GM21390 (cell line): ENCODE measurements around the gene ARPC1B.
"Not testable (repeated sequence)": the region's sequence is repeated elsewhere in the genome, so short reads cannot be mapped to it uniquely, and the experiment has no call there.

Experiments
- ATAC-seq: cut with Tn5 transposase; IDR thresholded peaks from one replicate; pipeline ENCODE4 v1.9.1; 2021; ENCODE audit not compliant: unreplicated experiment

Gene ARPC1B

DNA sequence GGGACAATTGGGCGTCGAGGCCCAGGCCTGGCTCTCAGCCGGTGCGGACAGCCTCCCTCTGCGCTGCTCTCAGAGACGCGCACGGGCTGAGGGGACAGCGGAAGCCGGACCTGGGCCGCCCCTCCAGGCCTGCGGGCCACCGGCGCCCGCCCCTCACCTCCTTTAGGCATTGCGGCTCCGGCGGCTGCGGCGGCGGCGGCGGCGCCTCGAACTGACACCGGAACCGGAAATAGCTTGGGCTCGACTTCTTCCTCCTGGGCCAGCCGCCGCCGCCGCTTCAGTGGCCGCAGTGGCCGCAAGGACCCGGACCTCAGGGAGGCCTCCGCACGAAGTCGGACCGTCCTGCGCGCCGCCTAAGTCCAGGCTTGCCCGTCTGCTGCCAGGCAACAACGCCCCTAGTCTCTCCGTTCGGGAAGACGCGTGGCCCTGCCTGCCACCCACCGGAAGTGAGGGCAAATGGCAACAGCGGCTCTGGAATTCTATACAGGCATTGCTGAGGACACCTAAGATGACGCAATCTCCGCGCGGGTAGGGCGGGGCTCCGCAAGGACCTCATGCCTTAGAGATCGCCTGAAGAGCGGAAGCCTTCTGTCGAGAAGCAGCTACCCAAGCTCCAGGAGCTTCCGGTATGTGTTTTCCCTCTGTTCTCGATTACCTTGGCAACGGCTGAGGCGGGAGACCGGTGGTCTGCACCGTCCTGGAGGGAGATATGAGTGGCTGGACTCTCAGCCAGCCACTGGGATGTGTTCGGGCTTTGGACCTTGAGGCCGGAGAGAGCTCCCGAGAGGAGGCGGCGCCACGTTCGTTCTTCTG is 34.1 kb downstream of the ARPC1B start, which contains the start of the genes BUD31 and PDAP1:
BUD31 (plus strand) TSS at position 591 of the 813 bp plus-strand sequence. CDS start 2,124 bp downstream, outside the sequence.
PDAP1 (minus strand) TSS at position 219 of the 813 bp plus-strand sequence; CDS start at position 170, 49 bp downstream.
- peak; percentile 74 for ATAC-seq

DNA sequence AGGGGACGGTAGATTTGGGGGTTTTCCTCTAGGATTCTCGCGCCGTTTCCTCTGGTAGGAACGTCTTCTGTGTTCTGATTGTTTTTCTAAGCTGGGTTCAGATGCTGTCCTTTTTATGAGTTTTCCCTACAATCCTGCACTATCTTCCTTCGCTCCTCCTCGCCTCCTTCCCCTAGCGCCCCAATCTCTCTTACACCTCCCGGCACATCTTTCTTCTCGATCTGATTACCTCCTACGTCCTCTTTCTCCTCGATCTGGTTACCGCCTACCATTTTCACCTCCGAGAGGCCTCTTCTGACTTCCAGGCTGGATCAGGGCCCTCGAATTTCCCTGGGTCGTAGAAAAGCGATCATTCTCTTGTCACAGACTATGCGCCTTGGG is 34.7 kb downstream of the ARPC1B start:
- peak; percentile 16 for ATAC-seq

DNA sequence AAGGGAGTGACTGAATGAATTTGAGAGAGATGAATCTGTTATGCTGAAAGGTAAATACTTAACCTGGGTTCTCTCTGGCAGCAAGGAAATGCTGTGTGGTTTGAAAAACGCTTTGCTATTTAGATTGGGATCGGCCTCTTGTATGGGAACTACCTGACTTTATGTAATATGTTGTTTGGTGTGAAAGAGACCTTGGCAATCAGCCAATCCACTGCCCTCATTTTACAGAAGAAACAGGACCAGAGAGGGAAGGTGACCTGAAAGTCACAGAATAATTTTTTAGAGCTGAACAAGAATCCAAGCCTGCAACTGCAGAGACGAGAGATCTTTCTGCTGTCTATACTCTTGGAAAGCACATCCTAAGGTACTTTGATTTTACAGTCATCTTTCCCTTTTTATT is 35.3 kb downstream of the ARPC1B start:
- no peak for ATAC-seq

DNA sequence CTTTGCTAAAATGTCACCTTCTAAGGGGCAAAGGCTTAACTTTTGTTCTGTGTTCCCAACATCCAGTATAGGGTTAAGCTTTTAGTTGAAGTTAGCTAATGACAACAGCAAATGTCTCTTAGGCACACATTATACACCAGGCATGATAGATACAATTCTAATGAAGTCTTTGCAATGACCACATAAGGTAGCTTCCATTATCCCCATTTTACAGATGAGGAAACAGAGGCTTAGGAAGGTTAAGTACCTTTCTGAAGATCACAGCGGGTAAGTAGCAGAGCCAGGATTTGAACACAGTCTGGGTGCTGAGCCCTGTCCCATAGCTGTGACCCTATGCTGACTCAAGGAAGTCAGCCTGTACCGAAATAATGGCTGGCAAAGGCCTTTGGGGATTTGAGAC is 36.1 kb downstream of the ARPC1B start:
- ATAC-seq = no peak

DNA sequence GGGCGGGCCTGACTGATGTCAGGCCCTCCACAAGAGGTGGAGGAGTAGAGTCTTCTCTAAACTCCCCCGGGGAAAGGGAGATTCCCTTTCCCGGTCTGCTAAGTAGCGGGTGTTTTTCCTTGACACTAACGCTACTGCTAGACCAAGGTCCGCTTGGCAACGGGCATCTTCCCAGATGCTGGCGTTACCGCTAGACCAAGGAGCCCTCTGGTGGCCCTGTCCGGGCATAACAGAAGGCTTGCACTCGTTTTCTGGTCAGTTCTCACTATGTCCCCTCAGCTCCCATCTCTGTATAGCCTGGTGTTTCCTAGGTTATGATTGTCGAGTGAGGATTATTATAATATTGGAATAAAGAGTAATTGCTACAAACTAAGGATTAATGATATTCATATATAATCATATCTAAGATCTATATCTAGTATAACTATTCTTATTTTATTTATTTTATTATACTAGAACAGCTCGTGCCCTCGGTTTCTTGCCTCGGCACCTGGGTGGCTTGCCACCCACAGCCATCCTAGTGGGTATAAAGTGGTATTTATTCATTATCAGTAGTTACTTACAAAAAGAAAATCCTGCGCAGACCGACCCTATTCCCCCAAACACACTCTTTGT is 41.1 kb downstream of the ARPC1B start:
- ATAC-seq = not testable (repeated sequence)

DNA sequence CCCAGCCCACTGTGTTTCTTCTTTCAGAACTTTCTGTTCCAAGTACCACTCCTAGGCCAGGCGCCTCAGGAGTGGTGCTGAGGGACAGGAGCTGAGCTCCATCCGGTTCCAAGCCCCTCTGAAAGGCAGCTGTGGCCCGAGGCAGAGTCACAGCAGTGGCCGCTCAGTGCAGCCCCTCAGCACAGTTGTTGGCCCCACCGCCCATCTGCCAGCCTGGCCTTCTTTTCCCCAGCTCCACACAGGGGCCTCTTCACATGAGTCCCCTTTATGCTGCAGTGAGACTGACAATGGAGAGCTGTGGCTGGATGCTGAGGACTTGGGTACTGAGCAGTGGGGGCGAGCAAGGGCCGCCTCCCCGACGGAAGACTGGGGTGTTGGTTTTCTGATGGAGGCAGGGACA is 43.7 kb downstream of the ARPC1B start:
- ATAC-seq = no peak

DNA sequence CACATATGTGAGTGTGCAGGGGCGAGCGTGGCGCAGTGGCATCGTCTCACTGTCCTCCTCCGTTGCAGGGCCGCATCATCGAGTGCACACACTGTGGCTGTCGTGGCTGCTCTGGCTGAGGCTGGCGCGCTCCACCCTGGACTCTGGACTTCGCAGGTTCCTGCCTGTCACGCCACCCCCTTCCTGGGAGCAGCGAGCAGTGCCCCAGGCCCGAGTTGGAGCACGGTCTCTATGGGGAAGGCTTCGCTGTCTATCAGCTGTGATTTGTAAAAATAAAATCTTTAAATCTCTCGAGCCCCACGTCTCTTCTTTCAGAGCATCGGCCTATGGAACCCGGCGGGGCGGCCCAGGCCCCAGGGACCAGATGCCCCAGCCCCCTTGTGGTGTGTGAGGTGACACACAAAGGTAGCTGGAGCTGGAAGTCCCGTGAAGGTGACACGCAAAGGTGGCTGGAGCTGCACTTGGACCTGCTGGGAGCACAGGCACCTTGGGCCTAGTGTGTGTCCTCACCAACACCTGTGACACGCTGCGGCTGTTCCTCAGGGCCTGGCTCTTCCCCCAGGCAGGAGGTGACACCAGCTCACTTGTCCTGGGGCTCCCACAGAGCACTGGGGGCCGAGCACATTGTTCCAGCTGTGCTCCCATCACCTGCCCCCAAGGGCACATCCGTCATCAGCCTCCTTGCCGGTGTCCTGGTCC is 44.9 kb downstream of the ARPC1B start:
- ATAC-seq = no peak

DNA sequence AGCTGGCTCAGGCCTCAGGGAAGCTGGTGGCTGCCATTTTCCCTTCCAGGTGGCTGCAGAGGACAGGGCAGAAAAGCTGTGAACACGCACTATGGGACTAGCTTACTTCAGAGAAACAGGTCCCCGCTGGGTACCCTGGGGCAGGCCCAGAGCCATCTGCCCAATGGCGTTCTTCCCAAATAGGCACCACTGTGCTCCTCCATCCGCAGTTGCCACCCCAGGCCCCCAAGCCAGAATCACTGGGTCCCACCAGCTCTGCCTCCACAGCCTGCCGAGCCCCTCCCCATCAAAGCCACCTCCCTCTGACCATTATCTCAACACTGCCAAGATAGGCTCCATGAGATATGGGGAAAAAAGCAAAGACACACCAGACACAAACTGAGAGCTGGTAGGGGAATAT is 45.7 kb downstream of the ARPC1B start:
- no peak for ATAC-seq

DNA sequence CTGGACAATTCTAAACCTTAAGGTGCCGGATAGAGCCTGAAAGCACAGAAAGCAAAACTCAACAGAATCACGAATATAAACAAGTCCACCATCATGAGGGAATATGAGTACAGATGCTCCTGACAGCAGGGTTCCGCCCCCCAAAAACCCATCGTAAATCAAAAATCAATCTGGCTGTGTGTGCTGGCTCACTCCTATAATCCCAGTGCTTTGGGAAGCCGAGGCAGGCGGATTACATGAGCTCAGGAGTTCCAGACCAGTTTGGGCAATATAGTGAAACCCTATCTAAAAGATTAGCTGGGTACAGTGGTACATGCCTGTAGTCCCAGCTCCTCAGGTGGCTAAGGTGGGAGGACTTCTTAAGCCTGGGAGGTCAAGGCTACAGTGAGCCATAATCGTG is 46.5 kb downstream of the ARPC1B start:
- ATAC-seq = no peak

DNA sequence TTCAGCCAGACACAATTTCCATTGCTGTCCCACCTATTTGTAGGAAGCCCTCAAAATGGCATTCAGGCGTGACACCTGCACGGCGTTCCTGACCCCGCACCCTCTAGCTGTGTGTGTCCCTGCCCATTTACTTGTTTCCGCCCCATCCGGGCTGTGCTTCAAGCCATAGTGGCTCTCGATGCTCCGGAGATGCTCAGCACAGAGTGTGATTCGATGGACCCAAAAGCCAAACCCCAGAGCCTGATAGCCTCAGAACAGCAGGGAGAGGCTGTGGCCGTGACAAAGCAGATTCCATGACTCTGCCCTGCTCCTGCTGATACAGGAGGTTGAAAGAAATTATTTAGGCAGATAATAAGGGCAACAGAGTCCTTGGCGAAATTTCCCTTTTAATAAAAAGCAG is 47.7 kb downstream of the ARPC1B start:
- no peak for ATAC-seq

DNA sequence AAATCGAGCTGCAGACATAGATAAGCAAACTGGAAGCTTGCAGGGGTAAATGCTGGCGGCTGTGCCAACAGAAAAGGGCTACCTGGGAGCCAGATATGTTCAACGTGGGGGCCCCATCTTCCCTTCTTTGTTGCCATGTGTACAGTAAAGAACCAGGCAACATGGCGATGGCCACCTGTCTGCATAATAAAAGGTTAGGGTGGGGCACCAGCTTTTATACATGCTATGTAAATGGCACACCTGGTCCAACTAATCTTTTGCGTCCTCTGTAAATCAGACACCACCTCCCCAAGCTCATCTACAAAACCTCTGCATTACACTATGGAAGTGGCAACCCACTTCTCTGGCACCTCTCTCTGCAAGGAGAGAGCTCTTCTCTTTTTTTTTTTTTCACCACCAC is 48.1 kb downstream of the ARPC1B start:
- no peak for ATAC-seq

DNA sequence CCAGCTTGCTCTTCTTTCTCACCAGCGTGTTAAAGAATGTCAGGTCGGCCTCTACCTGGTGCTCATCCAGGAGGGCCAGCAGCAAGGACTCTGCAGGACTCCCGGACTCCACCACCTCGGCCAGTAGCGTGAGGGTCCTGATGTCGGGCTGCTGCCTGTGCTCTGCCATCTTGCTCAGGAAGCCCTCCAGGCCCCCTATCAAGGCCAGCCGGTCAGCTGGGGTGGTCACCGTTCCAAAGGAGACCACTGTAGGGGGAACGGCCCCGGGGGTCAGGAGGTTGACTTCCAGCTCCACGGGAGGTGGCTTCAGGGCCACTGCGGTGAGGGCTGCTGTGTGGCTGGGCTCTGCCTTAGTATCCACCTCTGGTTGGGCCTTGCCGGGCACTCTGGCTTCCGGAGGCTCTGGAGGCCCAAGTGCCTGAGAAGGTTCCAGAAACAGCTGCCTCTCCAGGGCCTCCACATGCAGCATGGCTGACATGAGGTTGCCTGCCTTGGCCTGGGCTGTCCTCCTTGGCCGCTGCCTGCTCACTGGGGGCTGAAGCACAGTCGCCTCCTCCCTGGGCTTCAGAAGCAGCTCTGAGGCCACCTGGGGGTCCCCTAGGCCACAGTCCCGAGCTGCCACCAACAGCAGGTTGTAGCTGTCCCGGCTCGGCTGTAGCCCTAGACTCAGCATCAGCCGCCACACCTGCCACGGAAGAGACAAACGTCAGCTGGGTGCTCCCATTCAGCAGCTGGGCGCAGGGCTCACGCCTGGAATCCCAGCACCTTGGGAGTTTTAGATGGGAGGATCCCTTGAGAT is 50.6 kb downstream of the ARPC1B start:
- ATAC-seq = no peak

DNA sequence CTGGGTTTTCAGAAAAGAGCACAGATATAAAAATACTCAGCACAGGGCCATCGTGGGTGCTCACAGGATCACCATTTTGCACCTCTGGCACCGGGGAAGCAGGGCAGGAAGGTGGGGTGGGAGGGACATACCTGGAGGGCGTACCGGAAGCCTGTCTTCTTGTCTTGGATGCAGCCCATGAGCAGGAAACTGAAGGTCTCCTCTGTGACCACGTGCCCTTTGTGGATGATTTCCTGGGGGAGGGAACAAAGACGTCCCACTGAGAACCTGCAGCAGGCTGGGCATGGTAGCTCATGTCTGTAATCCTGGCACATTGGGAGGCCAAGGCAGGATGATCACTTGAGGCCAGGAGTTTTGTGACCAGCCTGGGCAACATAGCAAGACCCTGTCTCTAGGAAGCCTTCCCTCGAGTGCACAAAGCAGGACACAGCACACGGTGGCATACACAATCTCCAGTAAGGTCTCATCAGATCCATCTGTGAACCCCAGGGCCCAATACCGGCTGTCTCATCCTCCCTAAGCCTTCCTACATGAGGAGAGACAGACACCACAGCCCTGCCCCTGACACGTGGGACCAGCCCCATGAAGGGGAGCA is 54.5 kb downstream of the ARPC1B start:
- no peak for ATAC-seq

DNA sequence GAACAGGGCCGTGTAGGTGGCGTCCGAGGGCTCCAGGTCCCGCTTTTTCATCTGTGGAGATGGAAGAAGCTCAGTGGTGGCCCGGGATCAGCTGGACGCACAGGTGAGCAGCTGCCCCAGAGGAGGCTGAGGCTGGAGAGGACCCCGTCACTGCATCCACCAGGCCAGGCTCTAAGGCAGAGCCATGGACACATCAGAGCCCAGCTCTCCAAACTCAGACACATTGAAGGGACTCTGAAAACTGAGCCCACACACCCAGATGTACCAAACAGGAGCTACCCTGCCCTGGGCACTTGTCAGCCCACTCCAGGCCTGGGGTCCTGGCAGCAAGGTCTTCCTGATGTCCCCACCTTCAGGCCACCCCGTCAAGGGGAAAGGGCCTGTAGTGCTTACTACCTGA is 55.2 kb downstream of the ARPC1B start:
- no peak for ATAC-seq

DNA sequence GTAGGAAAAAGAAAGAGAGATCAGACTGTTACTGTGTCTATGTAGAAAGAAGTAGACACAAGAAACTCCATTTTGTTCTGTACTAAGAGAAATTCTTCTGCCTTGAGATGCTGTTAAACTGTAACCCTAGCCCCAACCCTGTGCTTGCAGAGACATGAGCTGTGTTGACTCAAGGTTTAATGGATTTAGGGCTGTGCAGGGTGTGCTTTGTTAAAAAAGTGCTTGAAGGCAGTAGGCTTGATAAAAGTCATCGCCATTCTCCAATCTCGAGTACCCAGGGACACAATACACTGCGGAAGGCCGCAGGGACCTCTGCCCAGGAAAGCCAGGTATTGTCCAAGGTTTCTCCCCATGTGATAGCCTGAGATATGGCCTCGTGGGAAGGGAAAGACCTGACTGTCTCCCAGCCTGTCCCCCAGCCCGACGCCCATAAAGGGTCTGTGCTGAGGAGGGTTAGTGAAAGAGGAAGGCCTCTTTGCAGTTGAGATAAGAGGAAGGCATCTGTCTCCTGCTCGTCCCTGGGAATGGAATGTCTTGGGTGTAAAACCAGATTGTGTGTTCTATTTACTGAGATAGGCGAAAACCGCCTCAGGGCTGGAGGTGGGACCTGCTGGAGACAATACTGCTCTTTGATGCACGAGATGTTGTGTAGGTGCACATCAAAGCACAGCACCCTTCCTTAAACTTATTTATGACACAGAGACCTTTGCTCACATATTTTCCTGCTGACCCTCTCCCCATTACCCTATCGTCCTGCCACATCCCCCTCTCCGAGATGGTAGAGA is 57.4 kb downstream of the ARPC1B start:
- ATAC-seq = not testable (repeated sequence)

DNA sequence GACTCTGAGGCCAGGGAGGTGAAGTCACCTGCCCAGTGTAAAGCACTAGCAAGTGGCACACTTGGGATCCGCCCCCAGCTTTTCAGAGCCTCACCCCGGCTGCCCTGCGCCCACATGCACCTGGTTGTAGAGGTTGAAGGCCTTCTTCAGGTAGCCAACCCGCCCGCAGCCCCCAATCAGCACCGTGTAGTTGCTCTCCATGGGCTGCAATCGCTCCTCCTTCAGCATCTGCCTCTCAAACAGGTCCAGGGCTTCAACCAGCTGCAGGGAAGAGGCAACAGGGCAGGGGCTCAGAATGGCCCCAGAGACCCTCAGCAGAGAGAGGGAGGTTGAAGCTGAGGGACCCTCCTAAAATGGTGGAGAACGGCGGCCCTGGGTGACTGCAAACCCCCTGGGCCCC is 58.6 kb downstream of the ARPC1B start:
- ATAC-seq = no peak

DNA sequence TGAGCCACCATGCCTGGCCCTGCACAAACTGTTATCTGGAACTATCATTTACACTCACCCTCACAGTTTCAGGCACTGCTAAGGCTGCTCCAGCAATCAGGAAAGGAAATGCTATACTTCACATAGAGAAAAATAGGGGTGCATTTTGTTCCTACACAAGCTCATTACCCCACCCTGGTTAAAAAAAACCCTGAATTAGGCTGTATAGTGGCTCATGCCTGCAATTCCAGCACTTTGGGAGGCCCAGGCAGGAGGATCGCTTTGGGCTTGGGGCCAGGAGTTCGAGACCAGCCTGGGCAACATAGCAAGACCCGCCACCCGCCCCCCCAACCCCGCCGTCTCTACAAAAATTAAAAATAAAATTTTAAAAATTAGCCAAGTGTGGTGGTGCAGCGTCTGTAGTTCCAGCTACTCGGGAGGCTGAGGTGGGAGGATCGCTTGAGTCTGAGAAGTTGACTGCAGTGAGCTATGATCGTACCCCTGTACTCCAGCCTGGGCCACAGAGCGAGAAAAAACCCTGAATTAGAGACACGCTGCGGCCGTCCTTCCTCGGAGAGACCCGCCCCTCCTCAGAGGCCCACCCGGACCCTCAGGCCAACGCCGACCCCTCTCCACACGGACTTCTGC is 63.5 kb downstream of the ARPC1B start:
- peak; percentile 7 for ATAC-seq

DNA sequence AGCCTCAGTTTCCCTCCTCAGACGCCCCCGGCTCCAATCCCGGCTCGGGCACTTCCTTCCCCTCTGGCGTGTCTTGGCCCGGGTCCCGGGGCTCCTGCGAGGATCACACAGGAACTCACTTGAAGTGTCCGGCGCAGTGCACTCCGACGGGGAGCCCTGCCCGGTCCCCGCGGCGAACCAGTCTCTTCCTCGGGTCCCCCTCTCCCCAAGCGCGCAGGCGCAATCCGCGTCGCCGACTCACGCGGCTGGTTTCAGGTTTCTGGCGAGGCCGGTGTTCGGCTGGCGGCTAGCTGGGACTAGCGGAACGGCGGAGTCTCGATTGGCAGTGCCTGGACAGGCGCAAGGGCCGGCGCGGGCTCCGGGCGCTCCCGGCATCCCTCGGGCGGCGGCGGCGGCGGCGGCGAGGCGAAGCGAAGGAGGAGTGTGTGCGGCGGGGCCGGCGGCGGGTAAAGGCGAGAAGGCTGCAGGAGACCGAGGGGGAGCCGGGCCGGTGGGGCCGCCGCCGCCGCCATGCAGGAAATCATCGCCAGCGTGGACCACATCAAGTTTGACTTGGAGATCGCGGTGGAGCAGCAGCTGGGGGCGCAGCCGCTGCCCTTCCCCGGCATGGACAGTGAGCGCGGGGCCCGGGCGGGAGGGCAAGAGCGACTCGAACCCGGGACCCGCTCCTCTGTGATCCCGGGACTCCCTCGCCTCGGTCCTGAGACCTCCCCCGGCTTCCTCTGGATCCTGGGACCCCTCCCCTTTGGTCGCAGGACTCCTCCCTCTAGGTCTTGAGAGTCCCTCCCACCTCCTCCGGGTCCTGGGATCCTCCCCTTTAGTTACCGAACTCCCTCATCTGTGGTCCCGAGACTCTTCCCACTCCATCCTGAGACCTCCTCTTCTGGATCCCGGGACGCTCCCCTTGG is 64.3 kb downstream of the ARPC1B start, which contains the start of the genes CPSF4 and PTCD1:
CPSF4 (plus strand) TSS at position 371 of the 908 bp plus-strand sequence; CDS start at position 511, 140 bp downstream.
PTCD1 (minus strand) TSS at position 226 of the 908 bp plus-strand sequence. CDS start 3,556 bp downstream, outside the sequence.
- peak; percentile 86 for ATAC-seq
